Ovary (tissue), 9 donors: Measurements from ENCODE around the gene SGK2. TPM values are rescaled to one million over a fixed set of nuclear protein-coding genes. Genes with fewer than 3 reads are reported as not detected.

ENCODE experiments used
- DNase-seq, 5 donors: peaks; one replicate each; pipeline ENCODE4 v3.0.0-alpha.2; 2019 to 2020
- H3K27ac ChIP-seq, 2 donors: fragments of 200-600 bp; one replicate each; pipeline versions ENCODE4 v1.5.1 to v1.8.0; 2019 to 2022
- H3K27me3 ChIP-seq: fragments of 200-600 bp; one replicate; pipeline ENCODE4 v1.8.0; 2022
- H3K36me3 ChIP-seq: fragments of 200-600 bp; sonication (generic); one replicate; pipeline ENCODE4 v1.5.1; 2019
- H3K4me1 ChIP-seq: one replicate; pipeline ENCODE4 v1.8.1; 2013; ENCODE audit warnings: mild to moderate bottlenecking, moderate library complexity; ENCODE audit not compliant: insufficient read depth
- H3K4me3 ChIP-seq: fragments of 200-600 bp; sonication (generic); one replicate; pipeline ENCODE4 v1.5.1; 2017
- H3K9me3 ChIP-seq, 2 donors: fragments of 200-600 bp in 1 of 2; sonication (generic) in 1 of 2; one replicate each; pipeline versions ENCODE4 v1.5.1 to v1.8.1; 2013 to 2019; ENCODE audit warnings: mild to moderate bottlenecking in 1 of 2, moderate library complexity in 1 of 2
- CTCF ChIP-seq, 3 donors: fragments of 450-650 bp in 2 of 3; fragments of 200-600 bp in 1 of 3; IDR thresholded peaks; one replicate each; pipeline versions ENCODE4 v1.5.1 to v1.8.0; 2016 to 2022; ENCODE audit warnings: antibody characterized with exemption in 3 of 3, mild to moderate bottlenecking in 1 of 3
- EP300 ChIP-seq: sonication (generic); formaldehyde crosslinking; IDR thresholded peaks from one replicate; pipeline ENCODE4 v1.6.1; 2017; ENCODE audit warnings: antibody characterized with exemption
- POLR2A ChIP-seq: fragments of 450-650 bp; IDR thresholded peaks from one replicate; pipeline ENCODE4 v1.6.1; 2017; ENCODE audit warnings: antibody characterized with exemption, mild to moderate bottlenecking, moderate library complexity
- WGBS, 3 donors: extraction: QIAGEN DNeasy Blood & Tissue Kit in 1 of 3; methylation state at CpG; one replicate each; pipeline versions ENCODE4 v1.1.5 to v1.1.7; 2013 to 2017; 5-methylcytosine and 5-hydroxymethylcytosine counted together
- intact Hi-C, 4 donors: fragments of 100-400 bp; cut with DNase I; formaldehyde crosslinking; loops; one replicate each; pipeline versions ENCODE4 v1.11.0 to v1.15.1; 2022 to 2023
- polyA plus RNA-seq, 2 donors: library from polyadenylated mRNA; stranded (reverse); fragments of 200-250 nt in 1 of 2; fragments of 350-450 nt in 1 of 2; fragmentation: Illumina TruSeq in 1 of 2; extraction: RNeasy Lipid Tissue Mini Kit (QIAGEN cat#74804) in 1 of 2; gene quantifications; one replicate each; pipeline ENCODE4 v1.2.3, GENCODE V29; 2013 to 2014
- total RNA-seq, 7 donors: library from RNA; depleted of rRNA in 2 of 7; stranded (reverse); fragments of >200 nt in 2 of 7; fragmentation: NEBNext Ultra II Directional in 3 of 7; extraction: Animal tissue kit (Norgen Biotek cat#: 25700) in 3 of 7; gene quantifications; one replicate each; pipeline versions ENCODE4 v1.1.0 to v1.2.4, GENCODE V29; 2016 to 2023
- donor health status: DM: no; HTN: no; CAD: no; lungs with moderate emphysema.
- donor health status: DM: no; HTN: no; CAD: no.
- donor health status: Bipolar disorder and iron deficiency.
- donor health status: DM: yes; HTN: yes; CAD: no.
- donor health status: DM: no; HTN: no; CAD: no.
- donor health status: DM: yes; HTN: yes; CAD: no.

SGK2 gene
- total and polyA plus RNA-seq, 9 donors: 1.2 to 4.5 (median 2.2) TPM

- no peak overlapping the region for H3K4me3 ChIP-seq
- TF ChIP-seq POLR2A (no peak), EP300 (no peak), CTCF (IDR thresholded peaks at IDR 0.05) (no peak)
- no peaks in the 10 kb centered on the region for H3K27me3 ChIP-seq
- H3K27ac ChIP-seq: no peak overlapping the region
- no peaks in the 10 kb centered on the region for H3K9me3 ChIP-seq
- H3K36me3 ChIP-seq: no peaks in the 10 kb centered on the region
- no peak for DNase-seq
- intact Hi-C loops: loop anchor here in 2 of 4 donors (10.0 kb wide), 2 partner anchors 55 to 545 kb away; partner anchors contain the start of gene IFT52 (in 1 of the 2)
- H3K4me1 ChIP-seq: no peaks in the 10 kb centered on the region
- WGBS, 3 donors: 90 to 94% (median 91%) methylated on average over 16 to 17 of the region's 17 CpGs
Measured at GRCh38 chr20:43539975-43540672, 18.7 kb upstream of the SGK2 start.

DNA sequence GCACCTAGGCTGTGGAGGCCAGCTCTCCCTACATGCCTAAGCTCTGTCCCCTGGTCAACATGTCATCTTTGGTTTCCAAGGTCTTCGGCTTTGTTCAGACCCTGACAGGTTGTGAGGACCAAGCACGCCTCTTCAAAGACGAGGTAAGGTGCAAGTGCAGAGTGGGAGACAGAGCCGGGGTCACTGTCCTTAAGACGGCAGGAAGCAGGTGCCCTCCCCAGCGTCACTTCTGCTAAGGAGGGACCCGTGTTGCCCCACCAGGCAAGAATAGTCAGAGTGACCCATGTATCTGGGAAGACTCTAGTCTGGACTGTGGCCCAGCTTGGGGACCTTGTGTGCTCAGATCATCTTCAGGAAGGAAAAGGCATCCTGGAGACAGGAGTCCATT, 18.2 kb upstream of the SGK2 start:
- no peak for DNase-seq
- TF ChIP-seq CTCF (IDR thresholded peaks at IDR 0.05) (no peak), POLR2A (no peak)
- Histone ChIP-seq H3K9me3 (no peaks in the 10 kb centered on the region), H3K27ac (no peak overlapping the region), H3K4me3 (no peak overlapping the region), H3K36me3 (no peaks in the 10 kb centered on the region), H3K4me1 (no peaks in the 10 kb centered on the region), H3K27me3 (no peaks in the 10 kb centered on the region)
- WGBS, 3 donors: 88 to 92% (median 91%) methylated on average over 7 of the region's 7 CpGs
- intact Hi-C loops: no loop called here

GRCh38 chr20:43541214-43541613, 17.6 kb upstream of the SGK2 start:
- Histone ChIP-seq H3K27me3 (no peaks in the 10 kb centered on the region), H3K4me3 (no peak overlapping the region), H3K9me3 (no peaks in the 10 kb centered on the region), H3K36me3 (no peaks in the 10 kb centered on the region), H3K27ac (no peak overlapping the region), H3K4me1 (no peaks in the 10 kb centered on the region)
- 48 to 59% (median 51%) methylated on average over 2 of the region's 2 CpGs for WGBS, 3 donors
- TF ChIP-seq EP300 (no peak), POLR2A (no peak), CTCF (IDR thresholded peaks at IDR 0.05) (no peak)
- intact Hi-C loops: no loop called here
- DNase-seq: no peak

- no peak for DNase-seq
- 65 to 68% (median 65%) methylated on average over 5 of the region's 5 CpGs for WGBS, 3 donors
- H3K36me3 ChIP-seq: no peaks in the 10 kb centered on the region
- intact Hi-C loops: no loop called here
- no peaks in the 10 kb centered on the region for H3K27me3 ChIP-seq
- no peak overlapping the region for H3K27ac ChIP-seq
- no peaks in the 10 kb centered on the region for H3K9me3 ChIP-seq
- no peaks in the 10 kb centered on the region for H3K4me1 ChIP-seq
- TF ChIP-seq EP300 (no peak), POLR2A (no peak), CTCF (IDR thresholded peaks at IDR 0.05) (no peak)
- no peak overlapping the region for H3K4me3 ChIP-seq
Measured at GRCh38 chr20:43542161-43542560, 16.7 kb upstream of the SGK2 start.
